ENCODE measurements around the gene RTL10.

DNA sequence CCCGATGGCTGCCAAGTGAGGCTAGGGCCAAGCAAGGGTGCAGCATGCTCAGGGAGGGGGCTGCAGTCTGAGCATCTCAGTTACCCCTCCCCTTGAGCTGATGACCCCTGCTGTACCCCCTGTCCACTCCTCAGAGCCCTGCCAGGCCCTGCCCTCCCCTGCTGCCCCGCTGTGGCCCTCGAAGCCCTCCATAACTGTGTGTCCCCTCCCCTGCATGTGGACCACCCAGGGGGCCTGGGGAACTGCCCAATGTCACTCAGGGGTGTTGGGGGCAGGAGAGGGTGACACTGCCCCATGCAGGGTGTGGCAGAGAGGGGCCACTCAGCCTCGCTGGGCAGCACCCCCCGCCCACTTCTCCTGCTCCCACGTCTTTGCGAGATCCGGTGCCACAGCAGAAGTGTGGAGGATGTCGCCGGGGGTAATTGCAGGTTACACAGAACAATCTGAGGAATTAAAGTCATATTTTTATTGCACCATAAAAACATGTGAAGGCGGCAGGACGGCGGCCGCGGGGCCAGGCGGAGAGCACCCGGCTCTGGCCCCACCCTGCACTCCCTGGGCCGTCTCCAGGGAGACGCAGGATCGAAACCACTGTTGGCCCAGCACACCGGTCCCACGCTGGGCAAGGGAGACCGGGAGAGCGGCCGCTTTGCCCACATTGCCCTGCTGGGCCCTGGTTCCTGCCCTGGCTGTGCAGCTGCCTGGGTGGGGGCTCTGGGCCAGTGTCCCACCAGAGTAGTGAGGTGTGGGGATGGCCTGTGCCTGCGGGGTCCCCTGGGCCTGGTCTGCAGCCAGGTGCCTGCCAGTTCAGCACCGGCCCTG lies 18.7 kb upstream of the RTL10 start:
- TF ChIP-seq CTCF (IDR thresholded peaks at IDR 0.05; ENCODE audit: low read length) = no peak
- TF ChIP-seq EZH2 (optimal IDR thresholded peaks at IDR 0.05; ENCODE audit: low read depth, low read length) = no peak
- no peak for TF ChIP-seq EZH2phosphoT487 (IDR thresholded peaks at IDR 0.05; ENCODE audit: low read length)

Measured in MM.1S (cell line).